A549 (cell line): ENCODE data around the gene CLDN6. TPM values are rescaled to one million over a fixed set of nuclear protein-coding genes. Genes with fewer than 3 reads are reported as not detected.

Experiments
- ATAC-seq, 2 experiments: fragments of 200-7000 bp in 1 of 2; fragments of >200 bp in 1 of 2; cut with Nextera tagmentation in 1 of 2; cut with Tn5 transposase in 1 of 2; 3 replicates each; pipeline versions ENCODE4 v1.8.0 to v1.9.1; 2018 to 2020; ENCODE audit warnings: mild to moderate bottlenecking in 1 of 2, moderate library complexity in 1 of 2
- CTCF ChIA-PET: fragments of 300-600 bp; sonication (Branson Sonifier 250); formaldehyde crosslinking; extraction: SDS; loops from one replicate; lab custom pipeline; 2021; ENCODE audit warnings: antibody characterized with exemption, inconsistent platforms; lab: Yijun Ruan, JAX
- POLR2A ChIA-PET: fragments of 350-600 bp; formaldehyde crosslinking; extraction: SDS; loops from one replicate; lab custom pipeline; 2021; ENCODE audit warnings: antibody characterized with exemption, inconsistent platforms; lab: Yijun Ruan, JAX
- DNase-seq, 2 experiments: peaks; one replicate each; pipeline versions ENCODE4 v3.0.0 to v3.0.0-alpha.2; 2011 to 2016; ENCODE audit warnings: low read depth in 1 of 2, low spot score in 1 of 2
- FAIRE-seq: peaks from 2 replicates; lab custom pipeline; 2011; peaks lifted over from hg19 to GRCh38; lab: Jason Lieb, UNC
- H3K27ac ChIP-seq, 2 experiments: fragments of >200 bp; sonication (Bioruptor Twin); formaldehyde crosslinking; 3 replicates each; pipeline ENCODE4 v1.5.1; 2016 to 2017
- H3K4me1 ChIP-seq: fragments of >200 bp; sonication (Bioruptor Twin); formaldehyde crosslinking; 3 replicates; pipeline ENCODE4 v1.6.1; 2016
- H3K4me2 ChIP-seq: fragments of >200 bp; sonication (Bioruptor Twin); formaldehyde crosslinking; 3 replicates; pipeline ENCODE4 v1.6.1; 2016
- H3K4me3 ChIP-seq: fragments of >200 bp; sonication (Bioruptor Twin); formaldehyde crosslinking; 3 replicates; pipeline ENCODE4 v1.5.1; 2016
- H3K9me3 ChIP-seq: fragments of >200 bp; sonication (Bioruptor Twin); formaldehyde crosslinking; 3 replicates; pipeline ENCODE4 v1.6.1; 2016
- BCL3 ChIP-seq: fragments of >200 bp; sonication (Bioruptor Twin); formaldehyde crosslinking; IDR thresholded peaks from 3 replicates; pipeline ENCODE4 v1.6.1; 2016
- CBX8 ChIP-seq: fragments of 200-600 bp; sonication (generic); IDR thresholded peaks from 2 replicates; pipeline ENCODE4 v1.6.1; 2016
- CTCF ChIP-seq: fragments of >200 bp; sonication (Bioruptor Twin); formaldehyde crosslinking; IDR thresholded peaks from 3 replicates; pipeline ENCODE4 v1.5.1; 2016
- EHMT2 ChIP-seq: fragments of 200-600 bp; sonication (generic); IDR thresholded peaks from 2 replicates; pipeline ENCODE4 v1.6.1; 2016; ENCODE audit warnings: antibody characterized with exemption, low read depth, mild to moderate bottlenecking, moderate library complexity
- ESRRA ChIP-seq: fragments of 150-350 bp; IDR thresholded peaks from 2 replicates; pipeline ENCODE4 v1.6.1; 2014; ENCODE audit warnings: mild to moderate bottlenecking, low read length, borderline replicate concordance
- FOSB ChIP-seq: fragments of 250-450 bp; sonication (Bioruptor Pico); IDR thresholded peaks from 2 replicates; pipeline ENCODE4 v1.5.0; 2020; ENCODE audit warnings: mild to moderate bottlenecking, moderate library complexity
- FOXS1 ChIP-seq: fragments of 250-450 bp; sonication (Bioruptor Pico); IDR thresholded peaks from 2 replicates; pipeline ENCODE4 v1.5.0; 2020; ENCODE audit warnings: mild to moderate bottlenecking, moderate library complexity
- GATA3 ChIP-seq: IDR thresholded peaks from 2 replicates; pipeline ENCODE4 v1.6.1; 2012; ENCODE audit warnings: borderline replicate concordance
- HOXA7 ChIP-seq: fragments of 250-450 bp; sonication (Bioruptor Pico); IDR thresholded peaks from 2 replicates; pipeline ENCODE4 v1.5.0; 2020; ENCODE audit warnings: mild to moderate bottlenecking, moderate library complexity
- HOXB5 ChIP-seq: fragments of 250-450 bp; sonication (Bioruptor Pico); IDR thresholded peaks from 2 replicates; pipeline ENCODE4 v1.5.0; 2020; ENCODE audit warnings: mild to moderate bottlenecking, moderate library complexity
- KDM5A ChIP-seq: fragments of 200-600 bp; sonication (generic); IDR thresholded peaks from 2 replicates; pipeline ENCODE4 v1.6.1; 2016; ENCODE audit warnings: antibody characterized with exemption, mild to moderate bottlenecking
- MAZ ChIP-seq: fragments of 150-350 bp; IDR thresholded peaks from 2 replicates; pipeline ENCODE4 v1.6.1; 2014; ENCODE audit warnings: antibody characterized with exemption, low read depth, low read length, borderline replicate concordance
- NPAS2 ChIP-seq: fragments of 250-450 bp; sonication (Bioruptor Pico); IDR thresholded peaks from 2 replicates; pipeline ENCODE4 v1.8.0; 2022; ENCODE audit warnings: mild to moderate bottlenecking, moderate library complexity, borderline replicate concordance
- PHF8 ChIP-seq: fragments of 200-600 bp; sonication (generic); IDR thresholded peaks from 2 replicates; pipeline ENCODE4 v1.6.1; 2016; ENCODE audit warnings: low read depth, mild to moderate bottlenecking, antibody characterized with exemption, moderate library complexity, borderline replicate concordance
- POLR2A ChIP-seq: IDR thresholded peaks from 2 replicates; pipeline ENCODE4 v1.6.1; 2012; ENCODE audit warnings: mild to moderate bottlenecking, low read length
- RAD21 ChIP-seq, 2 experiments: fragments of >200 bp in 1 of 2; sonication (Bioruptor Twin) in 1 of 2; formaldehyde crosslinking in 1 of 2; IDR thresholded peaks in 1 of 2; conservative IDR thresholded peaks in 1 of 2; 2 replicates in 1 of 2; 3 replicates in 1 of 2; pipeline ENCODE4 v1.6.1; 2012 to 2018; ENCODE audit warnings: inconsistent platforms in 1 of 2
- SMC3 ChIP-seq: fragments of >200 bp; sonication (Bioruptor Twin); formaldehyde crosslinking; IDR thresholded peaks from 3 replicates; pipeline ENCODE4 v1.6.1; 2018; ENCODE audit warnings: inconsistent platforms
- SREBF2 ChIP-seq: fragments of 450-650 bp; IDR thresholded peaks from 2 replicates; pipeline ENCODE4 v1.6.1; 2014; ENCODE audit warnings: mild to moderate bottlenecking, moderate library complexity
- TP53 ChIP-seq: fragments of 250-450 bp; sonication (Bioruptor Pico); IDR thresholded peaks from 2 replicates; pipeline ENCODE4 v1.5.0; 2021; ENCODE audit warnings: mild to moderate bottlenecking, moderate library complexity
- USF2 ChIP-seq: fragments of 450-650 bp; IDR thresholded peaks from 2 replicates; pipeline ENCODE4 v1.6.1; 2014; ENCODE audit warnings: antibody characterized with exemption
- ZC3H11A ChIP-seq: fragments of 450-650 bp; IDR thresholded peaks from 2 replicates; pipeline ENCODE4 v1.6.1; 2014; ENCODE audit warnings: antibody characterized with exemption, mild to moderate bottlenecking
- ZNF302 ChIP-seq: fragments of 250-450 bp; sonication (Bioruptor Pico); IDR thresholded peaks from 2 replicates; pipeline ENCODE4 v1.9.0; 2021; ENCODE audit warnings: inconsistent platforms, mild to moderate bottlenecking, moderate library complexity
- WGBS: methylation state at CpG from one replicate; pipeline ENCODE4 v1.1.6; 2017; ENCODE audit errors: missing lambda C conversion rate; 5-methylcytosine and 5-hydroxymethylcytosine counted together
- polyA plus RNA-seq, 4 experiments: library from polyadenylated mRNA; depleted of rRNA in 3 of 4; stranded (reverse); fragments of >200 nt; fragmentation: RNase III in 1 of 4; extraction: RNeasy Plus Mini Kit Qiagen cat#74134 plus additional on column Dnase treatment in 1 of 4; gene quantifications; 2 replicates in 3 of 4; 3 replicates in 1 of 4; pipeline ENCODE4 v1.2.3, GENCODE V29; 2011 to 2017
- TF ChIP-seq, protein P1 (sequence below): IDR thresholded peaks from 2 replicates; pipeline ENCODE4 v1.6.1; 2012
- TF ChIP-seq, protein P2 (sequence below): fragments of 250-450 bp; sonication (Bioruptor Pico); IDR thresholded peaks from 2 replicates; pipeline ENCODE4 v1.5.0; 2020; ENCODE audit warnings: low read depth, mild to moderate bottlenecking, moderate library complexity

The CLDN6 gene
- polyA plus RNA-seq, 2 of the 4 experiments (the other 2 are of a cell fraction) = 0.25 TPM; not detected in 1

GRCh38 chr16:2987286-2987685 is 30.7 kb downstream of the CLDN6 start:
- no peak overlapping the region for H3K4me2 ChIP-seq
- WGBS = 83% methylated on average over 5 of the region's 9 CpGs
- ChIA-PET CTCF (interaction anchor here (0.7 to 2.3 kb wide), 5 partner anchors 14 to 67 kb away, joined by 3 to 10 read pairs (median 3); no protein-coding TSS in a partner anchor), POLR2A (no interaction called here)
- TF ChIP-seq CTCF (no peak), SREBF2 (no peak), HOXB5 (CRISPR knock-in tag) (no peak), ZNF302 (no peak), ZC3H11A (no peak), CBX8 (no peak), POLR2A (no peak), KDM5A (no peak), HOXA7 (CRISPR knock-in tag) (no peak), SMC3 (no peak), TP53 (no peak), USF2 (no peak), FOXS1 (no peak), PHF8 (no peak), NPAS2 (CRISPR knock-in tag) (no peak), EHMT2 (no peak)
- FAIRE-seq (no peak), ATAC-seq (no peak), DNase-seq (no peak)
- H3K27ac ChIP-seq = no peak overlapping the region
- peaks cover 6% of the 10 kb centered on the region; the same call in 2 of the 3 replicates for H3K4me1 ChIP-seq
- H3K9me3 ChIP-seq = no peaks in the 10 kb centered on the region
- H3K4me3 ChIP-seq = no peak overlapping the region

DNA sequence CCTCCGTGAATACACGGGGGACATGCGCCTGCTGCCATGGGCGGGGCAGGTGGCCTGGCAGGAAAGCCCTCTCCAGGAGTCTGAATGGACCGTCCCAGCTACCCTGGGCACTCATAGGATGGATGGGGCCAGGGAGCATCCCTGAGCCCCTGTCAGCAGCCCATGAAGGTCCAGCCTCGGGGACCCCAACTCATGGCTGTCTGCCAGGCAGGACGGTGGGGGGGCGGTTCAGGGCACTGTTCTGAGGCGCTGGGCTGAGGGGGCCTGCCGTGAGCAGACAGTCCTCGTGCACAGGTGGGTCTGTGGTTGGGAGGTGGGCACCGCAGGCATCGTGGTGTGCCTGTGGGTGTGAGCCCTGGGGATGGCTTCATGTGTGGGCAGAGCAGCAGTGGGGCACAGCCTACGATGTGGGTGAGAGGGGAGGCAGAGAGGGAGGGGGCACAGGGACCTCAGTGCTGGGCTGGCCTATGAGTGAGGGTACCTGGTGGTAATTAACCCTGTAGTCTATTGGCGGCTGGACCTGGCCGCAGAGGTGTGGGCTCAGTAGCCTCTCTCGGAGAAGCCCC is 31.3 kb downstream of the CLDN6 start:
- 79% methylated on average over 13 of the region's 17 CpGs for WGBS
- TF ChIP-seq ESRRA (no peak), ZNF302 (no peak), HOXA7 (CRISPR knock-in tag) (no peak), USF2 (no peak), BCL3 (no peak), RAD21 (conservative IDR thresholded peaks at IDR 0.05 in 1 of 2, IDR thresholded peaks at IDR 0.05 in 1 of 2) (no peak), MAZ (no peak), CTCF (no peak), FOSB (CRISPR knock-in tag) (no peak), SMC3 (no peak), KDM5A (no peak), GATA3 (no peak), SREBF2 (no peak), NPAS2 (CRISPR knock-in tag) (no peak)
- TF ChIP-seq, protein P1, sequence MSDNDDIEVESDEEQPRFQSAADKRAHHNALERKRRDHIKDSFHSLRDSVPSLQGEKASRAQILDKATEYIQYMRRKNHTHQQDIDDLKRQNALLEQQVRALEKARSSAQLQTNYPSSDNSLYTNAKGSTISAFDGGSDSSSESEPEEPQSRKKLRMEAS = no peak
- TF ChIP-seq, protein P2, sequence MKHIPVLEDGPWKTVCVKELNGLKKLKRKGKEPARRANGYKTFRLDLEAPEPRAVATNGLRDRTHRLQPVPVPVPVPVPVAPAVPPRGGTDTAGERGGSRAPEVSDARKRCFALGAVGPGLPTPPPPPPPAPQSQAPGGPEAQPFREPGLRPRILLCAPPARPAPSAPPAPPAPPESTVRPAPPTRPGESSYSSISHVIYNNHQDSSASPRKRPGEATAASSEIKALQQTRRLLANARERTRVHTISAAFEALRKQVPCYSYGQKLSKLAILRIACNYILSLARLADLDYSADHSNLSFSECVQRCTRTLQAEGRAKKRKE = no peak
- ATAC-seq (no peak), FAIRE-seq (no peak), DNase-seq (no peak)
- no peak overlapping the region for H3K27ac ChIP-seq
- H3K4me2 ChIP-seq = no peak overlapping the region
- H3K9me3 ChIP-seq = no peaks in the 10 kb centered on the region
- ChIA-PET POLR2A (no interaction called here), CTCF (interaction anchor here (1.1 to 2.3 kb wide), 3 partner anchors 14 to 60 kb away, joined by 3 to 10 read pairs (median 4); no protein-coding TSS in a partner anchor)
- peaks cover 6% of the 10 kb centered on the region; the same call in 2 of the 3 replicates for H3K4me1 ChIP-seq
- no peak overlapping the region for H3K4me3 ChIP-seq
